Thyroid gland (tissue), 4 donors: ENCODE data around the gene COQ2. TPM values are rescaled to one million over a fixed set of nuclear protein-coding genes. Genes with fewer than 3 reads are reported as not detected.
"Not testable (repeated sequence)": the region's sequence is repeated elsewhere in the genome, so short reads cannot be mapped to it uniquely, and the experiment has no call there.

ENCODE experiments used
- DNase-seq, 2 donors: peaks; one replicate each; pipeline ENCODE4 v3.0.0-alpha.2; 2019
- H3K27ac ChIP-seq, 3 donors: fragments of 200-600 bp; sonication (generic); 1 replicate in 2 of 3; 2 replicates in 1 of 3; pipeline ENCODE4 v1.5.1; 2016 to 2019; ENCODE audit warnings: mild to moderate bottlenecking in 1 of 3, moderate library complexity in 1 of 3
- H3K27me3 ChIP-seq: fragments of 200-600 bp; sonication (generic); one replicate; pipeline ENCODE4 v1.5.1; 2019
- H3K36me3 ChIP-seq, 2 donors: fragments of 200-600 bp; sonication (generic); one replicate each; pipeline ENCODE4 v1.5.1; 2016 to 2019
- H3K4me1 ChIP-seq, 2 donors: fragments of 200-600 bp; sonication (generic); one replicate each; pipeline ENCODE4 v1.5.1; 2017 to 2019
- H3K4me3 ChIP-seq, 3 donors: fragments of 200-600 bp; sonication (generic); replicated peaks in 1 of 3; 1 replicate in 2 of 3; 2 replicates in 1 of 3; pipeline ENCODE4 v1.5.1; 2016; ENCODE audit warnings: mild to moderate bottlenecking in 1 of 3
- H3K9me3 ChIP-seq: fragments of 200-600 bp; sonication (generic); one replicate; pipeline ENCODE4 v1.5.1; 2017
- POLR2A ChIP-seq, 2 donors: fragments of 450-650 bp; IDR thresholded peaks; one replicate each; pipeline ENCODE4 v1.6.1; 2017; ENCODE audit warnings: antibody characterized with exemption in 2 of 2, mild to moderate bottlenecking in 2 of 2, moderate library complexity in 1 of 2
- WGBS, 2 donors: methylation state at CpG; one replicate each; pipeline ENCODE4 v1.1.5; 2017; 5-methylcytosine and 5-hydroxymethylcytosine counted together
- intact Hi-C: fragments of 100-400 bp; cut with DNase I; formaldehyde crosslinking; loops from one replicate; pipeline ENCODE4 v1.15.1; 2023
- total RNA-seq, 4 donors: library from RNA; depleted of rRNA; stranded (reverse); fragments of >200 nt; gene quantifications; one replicate each; pipeline ENCODE4 v1.2.3, GENCODE V29; 2016
- TF ChIP-seq, protein P1 (sequence below), 6 experiments: fragments of 200-600 bp in 3 of 6; fragments of 450-650 bp in 3 of 6; sonication (generic) in 3 of 6; IDR thresholded peaks; one replicate each; pipeline ENCODE4 v1.5.1; 2016 to 2019; ENCODE audit warnings: antibody characterized with exemption in 6 of 6, mild to moderate bottlenecking in 2 of 6, inconsistent platforms in 1 of 6, moderate library complexity in 1 of 6

COQ2 gene
- total RNA-seq, 4 donors from 2014 or later, result 6.0 to 29.1 (median 14.0) TPM

GRCh38 chr4:83297548-83298260 is 13.1 kb upstream of the COQ2 start:
- intact Hi-C loops, result no loop called here
- no peaks in the 10 kb centered on the region for H3K9me3 ChIP-seq
- TF ChIP-seq, protein P1, sequence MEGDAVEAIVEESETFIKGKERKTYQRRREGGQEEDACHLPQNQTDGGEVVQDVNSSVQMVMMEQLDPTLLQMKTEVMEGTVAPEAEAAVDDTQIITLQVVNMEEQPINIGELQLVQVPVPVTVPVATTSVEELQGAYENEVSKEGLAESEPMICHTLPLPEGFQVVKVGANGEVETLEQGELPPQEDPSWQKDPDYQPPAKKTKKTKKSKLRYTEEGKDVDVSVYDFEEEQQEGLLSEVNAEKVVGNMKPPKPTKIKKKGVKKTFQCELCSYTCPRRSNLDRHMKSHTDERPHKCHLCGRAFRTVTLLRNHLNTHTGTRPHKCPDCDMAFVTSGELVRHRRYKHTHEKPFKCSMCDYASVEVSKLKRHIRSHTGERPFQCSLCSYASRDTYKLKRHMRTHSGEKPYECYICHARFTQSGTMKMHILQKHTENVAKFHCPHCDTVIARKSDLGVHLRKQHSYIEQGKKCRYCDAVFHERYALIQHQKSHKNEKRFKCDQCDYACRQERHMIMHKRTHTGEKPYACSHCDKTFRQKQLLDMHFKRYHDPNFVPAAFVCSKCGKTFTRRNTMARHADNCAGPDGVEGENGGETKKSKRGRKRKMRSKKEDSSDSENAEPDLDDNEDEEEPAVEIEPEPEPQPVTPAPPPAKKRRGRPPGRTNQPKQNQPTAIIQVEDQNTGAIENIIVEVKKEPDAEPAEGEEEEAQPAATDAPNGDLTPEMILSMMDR (IDR thresholded peaks at IDR 0.05), result no peak
- no peak for TF ChIP-seq POLR2A (IDR thresholded peaks at IDR 0.05)
- no peak overlapping the region for H3K27ac ChIP-seq
- WGBS, 2 donors, result 85 to 93% methylated on average over 3 of the region's 3 CpGs
- H3K27me3 ChIP-seq, result no peaks in the 10 kb centered on the region
- H3K4me1 ChIP-seq, result no peaks in the 10 kb centered on the region
- H3K4me3 ChIP-seq, result no peak overlapping the region
- DNase-seq, result no peak
- no peaks in the 10 kb centered on the region for H3K36me3 ChIP-seq

GRCh38 chr4:83293305-83294046 is 8.9 kb upstream of the COQ2 start:
- 81 to 88% methylated on average over 8 of the region's 8 CpGs for WGBS, 2 donors
- Histone ChIP-seq H3K9me3 (no peaks in the 10 kb centered on the region), H3K36me3 (no peaks in the 10 kb centered on the region), H3K27me3 (no peaks in the 10 kb centered on the region), H3K27ac (no peak overlapping the region), H3K4me3 (no peak overlapping the region), H3K4me1 (no peaks in the 10 kb centered on the region)
- intact Hi-C loops, result no loop called here
- no peak for DNase-seq
- TF ChIP-seq POLR2A (IDR thresholded peaks at IDR 0.05), result no peak
- TF ChIP-seq, protein P1 (IDR thresholded peaks at IDR 0.05), result no peak

DNA sequence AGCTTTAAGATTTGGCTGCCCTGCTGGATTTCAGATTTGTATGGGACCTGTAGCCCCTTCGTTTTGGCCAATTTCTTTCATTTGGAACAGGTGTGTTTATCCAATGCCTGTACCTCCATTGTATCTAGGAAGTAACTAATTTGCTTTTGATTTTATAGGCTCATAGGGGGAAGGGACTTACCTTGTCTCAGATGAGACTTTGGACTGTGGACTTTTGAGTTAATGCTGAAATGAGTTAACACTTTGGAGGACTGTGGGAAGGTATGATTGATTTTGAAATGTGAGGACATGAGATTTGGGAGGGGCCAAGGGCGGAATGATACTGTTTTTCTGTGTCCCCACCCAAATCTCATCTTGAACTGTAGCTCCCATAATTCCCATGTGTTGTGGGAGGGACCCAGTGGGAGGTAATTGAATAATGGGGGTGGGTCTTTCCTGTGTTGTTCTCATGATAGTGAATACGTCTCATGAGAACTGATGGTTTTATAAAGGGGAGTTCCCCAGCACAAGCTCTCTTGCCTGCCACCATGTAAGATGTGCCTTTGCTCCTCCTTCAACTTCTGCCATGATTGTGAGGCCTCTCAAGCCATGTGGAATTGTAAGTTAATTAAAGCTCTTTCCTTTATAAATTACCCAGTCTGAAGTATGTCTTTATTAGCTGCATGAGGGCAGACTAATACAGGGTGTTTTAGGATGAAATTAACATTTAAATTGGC is 5.6 kb upstream of the COQ2 start:
- H3K36me3 ChIP-seq, intact Hi-C loops, H3K4me1 ChIP-seq, H3K27me3 ChIP-seq, H3K4me3 ChIP-seq, H3K9me3 ChIP-seq, DNase-seq, H3K27ac ChIP-seq: not testable (repeated sequence)
- WGBS, 2 donors, result 79 to 85% methylated on average over 3 of the region's 3 CpGs

DNA sequence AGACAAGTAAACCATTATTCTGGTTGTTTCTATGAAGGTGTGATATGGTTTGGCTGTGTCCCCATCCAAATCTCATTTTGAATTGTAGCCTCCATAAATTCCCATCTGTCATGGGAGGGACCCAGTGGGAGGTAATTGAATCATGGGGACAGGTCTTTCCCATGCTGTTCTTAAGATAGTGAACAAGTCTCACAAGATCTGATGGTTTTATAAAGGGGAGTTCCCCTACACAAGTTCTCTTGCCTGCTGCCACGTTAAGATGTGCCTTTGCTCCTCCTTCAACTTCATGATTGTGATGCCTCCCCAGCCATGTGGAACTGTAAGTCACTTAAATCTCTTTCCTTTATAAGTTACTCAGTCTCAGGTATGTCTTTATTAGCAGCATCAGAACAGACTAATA is 3.8 kb upstream of the COQ2 start:
- H3K27ac ChIP-seq, H3K4me3 ChIP-seq, H3K9me3 ChIP-seq, DNase-seq, H3K4me1 ChIP-seq, H3K36me3 ChIP-seq, H3K27me3 ChIP-seq: not testable (repeated sequence)
- intact Hi-C loops, result loop anchor here (10.0 kb wide), 1 partner anchor 824 kb away; no protein-coding TSS in a partner anchor
- 33 to 41% methylated on average over 1 of the region's 1 CpG for WGBS, 2 donors

DNA sequence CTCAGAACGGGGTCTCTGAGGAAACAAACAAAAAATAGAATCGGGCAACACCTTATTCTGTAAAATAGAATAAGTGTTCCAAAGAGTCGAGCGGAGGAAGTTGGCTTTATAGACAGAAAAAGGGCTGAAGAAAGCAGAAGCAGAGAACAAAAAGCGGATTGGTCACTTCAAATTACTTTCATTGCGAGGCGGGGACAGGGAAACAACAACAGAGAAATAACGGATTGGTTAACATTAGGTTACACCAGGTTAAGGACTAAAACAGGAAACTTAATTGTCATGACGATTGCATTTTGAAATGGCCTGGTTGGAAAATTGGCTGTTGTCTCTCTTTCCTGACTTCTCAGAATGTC is 433 bp upstream of the COQ2 start:
- no peak for DNase-seq
- Histone ChIP-seq H3K36me3 (no peaks in the 10 kb centered on the region), H3K9me3 (no peaks in the 10 kb centered on the region), H3K4me1 (peaks cover 0 to 15% of the 10 kb centered on the region in 2 donors), H3K27me3 (no peaks in the 10 kb centered on the region), H3K4me3 (peak overlapping the region; percentile 4 to 71 (median 18)), H3K27ac (peak overlapping the region; percentile 16 to 94 (median 93))
- 2 to 4% methylated on average over 9 of the region's 9 CpGs for WGBS, 2 donors
- TF ChIP-seq POLR2A (IDR thresholded peaks at IDR 0.05), result no peak
- TF ChIP-seq, protein P1 (IDR thresholded peaks at IDR 0.05), result no peak
- intact Hi-C loops, result loop anchor here (10.0 kb wide), 1 partner anchor 820 kb away; no protein-coding TSS in a partner anchor
